Stomach (tissue), 4 donors: Measurements from ENCODE around the gene SLC36A3.

ENCODE experiments used
- CTCF ChIP-seq, 7 experiments: fragments of 450-650 bp in 4 of 7; fragments of 200-600 bp in 3 of 7; sonication (generic) in 3 of 7; IDR thresholded peaks; one replicate each; pipeline ENCODE4 v1.5.1; 2016 to 2019; ENCODE audit warnings: antibody characterized with exemption in 7 of 7, control low read depth in 2 of 7, mild to moderate bottlenecking in 1 of 7
- POLR2A ChIP-seq, 4 donors: fragments of 450-650 bp; IDR thresholded peaks; one replicate each; pipeline ENCODE4 v1.6.1; 2016; ENCODE audit warnings: antibody characterized with exemption in 4 of 4, control low read depth in 2 of 4, mild to moderate bottlenecking in 1 of 4, moderate library complexity in 1 of 4

GRCh38 chr5:151271336-151271735, 32.2 kb downstream of the SLC36A3 start:
- TF ChIP-seq POLR2A (IDR thresholded peaks at IDR 0.05): no peak
- no peak for TF ChIP-seq CTCF (IDR thresholded peaks at IDR 0.05)
